HG03045 (cell line): ENCODE data around the gene OGG1.
A peak's percentile ranks its signal among the peaks of the same experiment; 100 is the strongest.

Experiments
- ATAC-seq: cut with Tn5 transposase; IDR thresholded peaks from one replicate; pipeline ENCODE4 v1.9.1; 2021; ENCODE audit warnings: mild to moderate bottlenecking, moderate library complexity; ENCODE audit not compliant: unreplicated experiment

OGG1 gene

GRCh38 chr3:9749645-9750555, at the start of gene OGG1:
Gene OGG1 (plus strand): TSS chr3:9749952. CDS start chr3:9750287, 335 bp downstream.
- peak; percentile 92 for ATAC-seq

GRCh38 chr3:9700536-9700935, 49.2 kb upstream of the OGG1 start:
- ATAC-seq, result no peak

GRCh38 chr3:9701006-9701405, 48.7 kb upstream of the OGG1 start:
- ATAC-seq, result no peak

- ATAC-seq, result no peak
Measured at GRCh38 chr3:9701711-9702110, 48.0 kb upstream of the OGG1 start.

GRCh38 chr3:9703240-9703639, 46.5 kb upstream of the OGG1 start:
- no peak for ATAC-seq

GRCh38 chr3:9703736-9704346, 45.9 kb upstream of the OGG1 start, which contains the start of gene CPNE9:
Gene CPNE9 (plus strand): TSS chr3:9703833. CDS start chr3:9703997, 164 bp downstream.
- no peak for ATAC-seq

GRCh38 chr3:9704347-9705322, 45.1 kb upstream of the OGG1 start:
- no peak for ATAC-seq

- no peak for ATAC-seq
Measured at GRCh38 chr3:9710174-9710739, 39.5 kb upstream of the OGG1 start.

GRCh38 chr3:9712415-9712814, 37.3 kb upstream of the OGG1 start:
- no peak for ATAC-seq

- ATAC-seq, result no peak
Measured at GRCh38 chr3:9713142-9713541, 36.6 kb upstream of the OGG1 start.

GRCh38 chr3:9715136-9715535, 34.6 kb upstream of the OGG1 start:
- ATAC-seq, result no peak

- ATAC-seq, result no peak
Measured at GRCh38 chr3:9715764-9716437, 33.9 kb upstream of the OGG1 start.

- ATAC-seq, result no peak
Measured at GRCh38 chr3:9716801-9717555, 32.8 kb upstream of the OGG1 start.

- no peak for ATAC-seq
Measured at GRCh38 chr3:9717563-9717962, 32.2 kb upstream of the OGG1 start.

GRCh38 chr3:9718118-9718517, 31.6 kb upstream of the OGG1 start:
- no peak for ATAC-seq

GRCh38 chr3:9721015-9721699, 28.6 kb upstream of the OGG1 start:
- ATAC-seq, result no peak

GRCh38 chr3:9721700-9722060, 28.1 kb upstream of the OGG1 start:
- ATAC-seq, result no peak

- no peak for ATAC-seq
Measured at GRCh38 chr3:9725775-9726515, 23.8 kb upstream of the OGG1 start.
